Measurements from ENCODE around the gene ADAM8. TPM values are rescaled to one million over a fixed set of nuclear protein-coding genes. Genes with fewer than 3 reads are reported as not detected.

ADAM8 gene
- total RNA-seq, 1 experiment from 2014 or later = 0.50 TPM

DNA sequence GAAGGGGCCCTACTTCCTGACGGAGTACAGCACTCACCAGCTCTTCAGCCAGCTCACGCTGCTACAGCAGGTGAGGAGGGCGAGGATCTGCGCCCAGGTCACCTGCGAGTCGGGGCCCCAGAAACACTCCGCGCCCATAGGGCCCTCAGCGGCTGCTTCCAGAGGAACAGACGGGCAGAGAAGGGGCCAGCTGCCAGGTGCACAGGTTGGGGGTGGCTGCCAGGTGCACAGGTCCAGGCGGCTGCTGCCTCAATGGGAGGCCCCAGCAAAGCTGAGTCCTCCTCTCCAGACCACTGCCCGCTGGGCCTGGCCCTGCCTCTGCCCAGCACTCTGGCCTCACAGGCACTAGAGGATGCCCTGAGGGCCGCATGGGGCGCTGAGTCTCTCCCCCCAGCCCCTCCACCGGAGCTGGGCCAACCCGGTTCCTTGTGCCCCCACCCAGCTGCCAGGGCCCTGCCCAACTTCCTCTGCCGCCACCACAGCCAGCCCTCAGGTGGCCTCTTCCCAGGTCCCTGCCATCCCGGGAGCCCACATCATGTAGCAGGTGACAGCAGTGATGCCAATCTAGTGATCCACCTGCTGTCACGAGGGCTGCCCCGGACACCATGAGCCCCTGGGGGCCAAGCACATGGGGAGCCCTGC, 63.7 kb downstream of the ADAM8 start:
- no peak for DNase-seq (ENCODE audit: low spot score)

Other genes starting within 250 kb of the ADAM8 start
- gene ADGRA1, start 188.9 kb downstream of the ADAM8 start, total RNA-seq (2014; rRNA removed; shearing (Covaris generic)) = not detected in 2 replicates
- 0.39 and 1.6 TPM in 2 replicates for gene KNDC1, start 116.6 kb downstream of the ADAM8 start, total RNA-seq (2014; rRNA removed; shearing (Covaris generic))
- not detected in 2 replicates for gene UTF1, start 46.7 kb downstream of the ADAM8 start, total RNA-seq (2014; rRNA removed; shearing (Covaris generic))
- not detected in 2 replicates for gene VENTX, start 39.0 kb downstream of the ADAM8 start, total RNA-seq (2014; rRNA removed; shearing (Covaris generic))
- 49.1 and 54.5 TPM in 2 replicates for gene TUBGCP2, start 32.0 kb upstream of the ADAM8 start, total RNA-seq (2014; rRNA removed; shearing (Covaris generic))
- 53.2 and 66.3 TPM in 2 replicates for gene ZNF511, start 32.0 kb upstream of the ADAM8 start, total RNA-seq (2014; rRNA removed; shearing (Covaris generic))
- gene CALY, start 60.0 kb upstream of the ADAM8 start, total RNA-seq (2014; rRNA removed; shearing (Covaris generic)) = not detected in 2 replicates
- not detected in 2 replicates for gene PRAP1, start 70.5 kb upstream of the ADAM8 start, total RNA-seq (2014; rRNA removed; shearing (Covaris generic))
- gene FUOM, start 81.2 kb upstream of the ADAM8 start, total RNA-seq (2014; rRNA removed; shearing (Covaris generic)) = 4.7 and 10.4 TPM in 2 replicates
- 148 and 156 TPM in 2 replicates for gene ECHS1, start 96.5 kb upstream of the ADAM8 start, total RNA-seq (2014; rRNA removed; shearing (Covaris generic))
- not detected in 2 replicates for gene PAOX, start 102.4 kb upstream of the ADAM8 start, total RNA-seq (2014; rRNA removed; shearing (Covaris generic))
- gene MTG1, start 117.3 kb upstream of the ADAM8 start, total RNA-seq (2014; rRNA removed; shearing (Covaris generic)) = 22.5 and 25.7 TPM in 2 replicates
- not detected in 2 replicates for gene SPRN, start 147.8 kb upstream of the ADAM8 start, total RNA-seq (2014; rRNA removed; shearing (Covaris generic))
- gene SCART1, start 177.1 kb upstream of the ADAM8 start, total RNA-seq (2014; rRNA removed; shearing (Covaris generic)) = 0.37 and 0.47 TPM in 2 replicates